CD14-positive monocyte (primary cell): ENCODE measurements around the gene TUBB3. TPM values are rescaled to one million over a fixed set of nuclear protein-coding genes. Genes with fewer than 3 reads are reported as not detected.

ENCODE experiments used
- DNase-seq, 3 donors: peaks; one replicate each; pipeline ENCODE4 v3.0.0-alpha.2; 2011 to 2022
- H2AFZ ChIP-seq: 2 replicates; pipeline ENCODE4 v1.6.0; 2012; ENCODE audit warnings: mild to moderate bottlenecking, low read depth, low read length, inconsistent platforms; ENCODE audit not compliant: insufficient read depth, poor library complexity, severe bottlenecking
- H3K27ac ChIP-seq, 2 donors: 1 replicate in 1 of 2; 2 replicates in 1 of 2; pipeline ENCODE4 v1.5.1; 2012 to 2013; ENCODE audit warnings: low read length in 2 of 2, control low read depth in 1 of 2, inconsistent platforms in 1 of 2, low read depth in 1 of 2, mild to moderate bottlenecking in 1 of 2
- H3K27me3 ChIP-seq, 2 donors: one replicate each; pipeline versions ENCODE4 v1.6.0 to v1.6.1; 2011 to 2013; ENCODE audit warnings: low read length in 2 of 2; ENCODE audit not compliant: control insufficient read depth in 2 of 2, insufficient read depth in 2 of 2
- H3K36me3 ChIP-seq, 2 donors: replicated peaks in 1 of 2; 1 replicate in 1 of 2; 2 replicates in 1 of 2; pipeline versions ENCODE4 v1.5.1 to v1.6.1; 2012 to 2013; ENCODE audit warnings: low read length in 2 of 2, control low read depth in 1 of 2, inconsistent platforms in 1 of 2, mild to moderate bottlenecking in 1 of 2; ENCODE audit not compliant: insufficient read depth in 2 of 2, control insufficient read depth in 1 of 2
- H3K4me1 ChIP-seq, 2 donors: 1 replicate in 1 of 2; 2 replicates in 1 of 2; pipeline versions ENCODE4 v1.5.1 to v1.6.1; 2012 to 2013; ENCODE audit warnings: low read length in 2 of 2, control low read depth in 1 of 2, inconsistent platforms in 1 of 2, mild to moderate bottlenecking in 1 of 2, moderate library complexity in 1 of 2; ENCODE audit not compliant: insufficient read depth in 2 of 2, control insufficient read depth in 1 of 2
- H3K4me2 ChIP-seq: replicated peaks from 2 replicates; pipeline ENCODE3; 2012; ENCODE audit warnings: low read length, moderate library complexity, mild to moderate bottlenecking; ENCODE audit not compliant: poor library complexity, severe bottlenecking; ENCODE audit errors: extremely low read depth
- H3K4me3 ChIP-seq, 3 experiments: fragments of 200-600 bp in 1 of 3; sonication (generic) in 1 of 3; replicated peaks in 1 of 3; 1 replicate in 2 of 3; 2 replicates in 1 of 3; pipeline ENCODE4 v1.5.1; 2011 to 2013; ENCODE audit warnings: low read length in 3 of 3, mild to moderate bottlenecking in 3 of 3, control low read depth in 2 of 3, low read depth in 2 of 3, inconsistent platforms in 1 of 3, moderate library complexity in 1 of 3
- H3K79me2 ChIP-seq: 2 replicates; pipeline ENCODE4 v1.6.0; 2012; ENCODE audit warnings: mild to moderate bottlenecking, control low read depth, inconsistent platforms, low read length, moderate library complexity; ENCODE audit not compliant: insufficient read depth
- H3K9ac ChIP-seq: 2 replicates; pipeline ENCODE4 v1.6.0; 2017; ENCODE audit warnings: low read length, mild to moderate bottlenecking; ENCODE audit not compliant: insufficient read depth, poor library complexity, severe bottlenecking
- H3K9me3 ChIP-seq, 2 donors: replicated peaks in 1 of 2; 1 replicate in 1 of 2; 2 replicates in 1 of 2; pipeline versions ENCODE4 v1.5.1 to v1.6.1; 2012 to 2013; ENCODE audit warnings: low read length in 2 of 2, control low read depth in 1 of 2; ENCODE audit not compliant: control insufficient read depth in 1 of 2, insufficient read depth in 1 of 2
- H4K20me1 ChIP-seq: 2 replicates; pipeline ENCODE4 v1.6.0; 2012; ENCODE audit warnings: mild to moderate bottlenecking, low read length, control low read depth, moderate library complexity; ENCODE audit not compliant: insufficient read depth
- H3K27ac Mint-ChIP-seq, 7 donors: one replicate each; pipeline ENCODE4 v1.8.0; 2020; ENCODE audit warnings: mild to moderate bottlenecking in 7 of 7, mixed read lengths in 7 of 7, moderate library complexity in 6 of 7, inconsistent platforms in 2 of 7
- H3K27me3 Mint-ChIP-seq, 3 donors: one replicate each; pipeline ENCODE4 v1.8.0; 2021 to 2022; ENCODE audit warnings: low read depth in 3 of 3, mild to moderate bottlenecking in 3 of 3, mixed read lengths in 3 of 3, moderate library complexity in 3 of 3, inconsistent platforms in 1 of 3
- H3K36me3 Mint-ChIP-seq, 2 donors: one replicate each; pipeline ENCODE4 v1.8.0; 2020; ENCODE audit warnings: mixed read lengths in 2 of 2, inconsistent platforms in 1 of 2, mild to moderate bottlenecking in 1 of 2
- H3K4me1 Mint-ChIP-seq: one replicate; pipeline ENCODE4 v1.8.0; 2020; ENCODE audit warnings: mild to moderate bottlenecking, mixed read lengths
- H3K4me3 Mint-ChIP-seq, 2 donors: one replicate each; pipeline ENCODE4 v1.8.0; 2020; ENCODE audit warnings: mild to moderate bottlenecking in 2 of 2, mixed read lengths in 2 of 2, moderate library complexity in 1 of 2
- H3K9me3 Mint-ChIP-seq, 7 donors: one replicate each; pipeline ENCODE4 v1.8.0; 2020 to 2022; ENCODE audit warnings: mixed read lengths in 7 of 7, mild to moderate bottlenecking in 6 of 7, moderate library complexity in 6 of 7, inconsistent platforms in 2 of 7
- WGBS: methylation state at CpG from one replicate; pipeline ENCODE4 v1.1.5; 2013; ENCODE audit warnings: missing lambda C conversion rate; ENCODE audit not compliant: insufficient coverage; 5-methylcytosine and 5-hydroxymethylcytosine counted together
- intact Hi-C, 2 donors: fragments of 100-400 bp; cut with micrococcal nuclease; formaldehyde crosslinking; loops; one replicate each; pipeline versions ENCODE4 v1.15.0 to v1.15.1; 2023
- polyA plus RNA-seq, 3 donors: library from polyadenylated mRNA; depleted of rRNA in 1 of 3; unstranded in 2 of 3; stranded (reverse) in 1 of 3; fragments of 300-500 nt in 2 of 3; fragments of >200 nt in 1 of 3; fragmentation: Illumina TruSeq in 2 of 3; gene quantifications; 1 replicate in 2 of 3; 2 replicates in 1 of 3; pipeline ENCODE4 v1.2.3, GENCODE V29; 2012 to 2021
- TF ChIP-seq, protein P1 (sequence below): fragments of 200-600 bp; IDR thresholded peaks from one replicate; pipeline ENCODE4 v1.8.0; 2022; ENCODE audit warnings: antibody characterized with exemption, mild to moderate bottlenecking

TUBB3 gene
- polyA plus RNA-seq, 3 donors = 2.9 TPM; not detected in 2

- WGBS = 100% methylated on average over 1 of the region's 8 CpGs
- Mint-ChIP-seq H3K9me3 (no peaks in the 10 kb centered on the region), H3K4me1 (no peaks in the 10 kb centered on the region), H3K36me3 (peaks cover 78 to 94% of the 10 kb centered on the region in 2 donors), H3K4me3 (no peak overlapping the region), H3K27ac (peak overlapping the region in 1 of 7 donors; percentile 63), H3K27me3 (peaks cover 0 to 1% (median 0%) of the 10 kb centered on the region in 3 donors)
- Histone ChIP-seq H3K9me3 (no peaks in the 10 kb centered on the region), H3K9ac (no peak overlapping the region), H3K79me2 (peaks cover 19% of the 10 kb centered on the region), H3K4me1 (no peaks in the 10 kb centered on the region), H3K36me3 (peaks cover 74 to 90% of the 10 kb centered on the region in 2 donors), H2AFZ (no peak overlapping the region), H3K27ac (no peak overlapping the region), H4K20me1 (peaks cover 20% of the 10 kb centered on the region), H3K4me2 (no peak overlapping the region), H3K27me3 (no peaks in the 10 kb centered on the region), H3K4me3 (no peak overlapping the region)
- intact Hi-C loops = no loop called here
- TF ChIP-seq, protein P1, sequence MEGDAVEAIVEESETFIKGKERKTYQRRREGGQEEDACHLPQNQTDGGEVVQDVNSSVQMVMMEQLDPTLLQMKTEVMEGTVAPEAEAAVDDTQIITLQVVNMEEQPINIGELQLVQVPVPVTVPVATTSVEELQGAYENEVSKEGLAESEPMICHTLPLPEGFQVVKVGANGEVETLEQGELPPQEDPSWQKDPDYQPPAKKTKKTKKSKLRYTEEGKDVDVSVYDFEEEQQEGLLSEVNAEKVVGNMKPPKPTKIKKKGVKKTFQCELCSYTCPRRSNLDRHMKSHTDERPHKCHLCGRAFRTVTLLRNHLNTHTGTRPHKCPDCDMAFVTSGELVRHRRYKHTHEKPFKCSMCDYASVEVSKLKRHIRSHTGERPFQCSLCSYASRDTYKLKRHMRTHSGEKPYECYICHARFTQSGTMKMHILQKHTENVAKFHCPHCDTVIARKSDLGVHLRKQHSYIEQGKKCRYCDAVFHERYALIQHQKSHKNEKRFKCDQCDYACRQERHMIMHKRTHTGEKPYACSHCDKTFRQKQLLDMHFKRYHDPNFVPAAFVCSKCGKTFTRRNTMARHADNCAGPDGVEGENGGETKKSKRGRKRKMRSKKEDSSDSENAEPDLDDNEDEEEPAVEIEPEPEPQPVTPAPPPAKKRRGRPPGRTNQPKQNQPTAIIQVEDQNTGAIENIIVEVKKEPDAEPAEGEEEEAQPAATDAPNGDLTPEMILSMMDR = no peak
- no peak for DNase-seq
Measured at GRCh38 chr16:89981414-89981813, 58.3 kb downstream of the TUBB3 start.

- Mint-ChIP-seq H3K36me3 (peaks cover 85 to 95% of the 10 kb centered on the region in 2 donors), H3K4me1 (no peaks in the 10 kb centered on the region), H3K27ac (peak overlapping the region in 1 of 7 donors; percentile 16), H3K27me3 (peaks cover 0 to 1% (median 0%) of the 10 kb centered on the region in 3 donors), H3K9me3 (peaks cover 0 to 3% (median 0%) of the 10 kb centered on the region in 7 donors), H3K4me3 (no peak overlapping the region)
- no peak overlapping the region for H2AFZ ChIP-seq
- no peak for DNase-seq
- H3K36me3 ChIP-seq = peaks cover 80 to 94% of the 10 kb centered on the region in 2 donors
- no peak overlapping the region for H3K4me2 ChIP-seq
- peaks cover 10% of the 10 kb centered on the region for H3K79me2 ChIP-seq
- no peak overlapping the region for H3K4me3 ChIP-seq
- no peaks in the 10 kb centered on the region for H3K27me3 ChIP-seq
- no peaks in the 10 kb centered on the region for H3K9me3 ChIP-seq
- peaks cover 15% of the 10 kb centered on the region for H4K20me1 ChIP-seq
- TF ChIP-seq, protein P1 = no peak
- no peak overlapping the region for H3K9ac ChIP-seq
- H3K27ac ChIP-seq = no peak overlapping the region
- intact Hi-C loops = no loop called here
- no peaks in the 10 kb centered on the region for H3K4me1 ChIP-seq
- 98% methylated on average over 4 of the region's 9 CpGs for WGBS
Measured at GRCh38 chr16:89982318-89982717, 59.2 kb downstream of the TUBB3 start.
